DMS 273 (cell line): ENCODE results near the gene SEMA3C.
A peak's percentile ranks its signal among the peaks of the same experiment; 100 is the strongest.

ENCODE experiments used
- DNase-seq: peaks from one replicate; lab custom pipeline; 2025; ENCODE audit not compliant: unreplicated experiment; lab: John Stamatoyannopoulos, UW

SEMA3C gene

DNA sequence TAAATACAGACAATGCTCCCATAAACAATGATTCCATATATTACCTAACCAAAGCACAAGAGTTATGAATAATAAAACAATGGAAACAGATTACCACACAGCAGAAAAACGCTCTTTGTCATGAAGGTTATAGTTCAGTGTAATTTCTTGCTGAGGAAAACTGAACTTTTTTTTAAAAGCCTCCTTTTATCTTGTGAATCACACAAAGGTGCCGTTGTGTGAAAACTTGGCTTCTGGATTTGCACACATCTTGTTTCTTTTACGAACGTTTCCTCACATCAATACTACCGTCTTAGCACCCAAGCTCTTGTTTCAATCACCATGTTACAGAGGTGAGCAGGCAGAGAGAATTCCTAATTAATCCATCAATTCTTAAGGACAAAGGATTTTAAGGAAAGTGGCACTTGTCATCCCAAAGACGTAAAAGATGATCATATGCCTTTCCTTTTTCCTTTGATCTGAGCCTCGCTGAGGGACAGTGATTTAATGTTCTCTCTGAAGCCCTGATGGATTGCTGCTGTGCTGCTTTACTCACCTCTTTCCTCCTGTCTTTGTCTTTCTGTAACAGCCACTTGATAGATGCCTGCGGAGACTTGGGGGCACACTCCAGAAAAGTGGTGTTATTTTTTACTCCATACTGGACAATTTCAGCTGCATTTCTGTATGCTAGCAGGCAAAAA is 170.3 kb downstream of the SEMA3C start:
- DNase-seq: no peak

DNA sequence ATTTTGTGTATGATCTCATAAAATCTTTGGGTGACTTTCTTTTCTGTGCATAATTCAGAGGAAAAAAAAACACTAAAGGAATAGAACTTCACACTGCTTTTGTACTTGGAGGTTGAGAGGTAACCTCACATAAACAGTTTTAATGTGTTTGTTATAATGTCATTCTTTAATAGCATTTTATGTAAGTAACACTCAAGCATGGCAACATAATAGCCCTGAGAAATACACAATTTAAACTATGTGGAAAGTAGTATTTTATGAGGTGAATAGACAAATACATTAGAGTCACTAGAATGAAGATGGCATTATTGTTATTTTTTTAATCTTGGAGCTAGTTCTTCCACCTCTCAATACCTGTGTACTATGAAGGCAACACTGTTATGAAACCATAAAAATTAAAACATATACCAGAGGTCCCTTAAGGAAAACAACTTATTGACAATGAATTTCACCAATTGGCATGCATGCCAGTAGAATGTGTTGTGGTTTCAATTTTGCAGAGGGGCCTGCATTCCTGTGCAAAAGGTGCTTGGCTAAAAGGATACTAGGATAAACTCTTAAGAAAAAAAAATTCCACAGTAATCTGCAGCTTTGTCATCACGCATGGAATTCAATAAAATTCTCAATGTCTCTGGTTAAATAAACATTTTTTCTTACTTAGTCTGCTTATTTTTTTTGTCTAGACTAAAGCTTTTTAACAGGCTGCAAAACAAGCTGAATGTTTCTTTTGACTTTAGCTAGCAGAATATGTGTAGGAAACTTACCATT is 177.9 kb downstream of the SEMA3C start:
- no peak for DNase-seq

DNA sequence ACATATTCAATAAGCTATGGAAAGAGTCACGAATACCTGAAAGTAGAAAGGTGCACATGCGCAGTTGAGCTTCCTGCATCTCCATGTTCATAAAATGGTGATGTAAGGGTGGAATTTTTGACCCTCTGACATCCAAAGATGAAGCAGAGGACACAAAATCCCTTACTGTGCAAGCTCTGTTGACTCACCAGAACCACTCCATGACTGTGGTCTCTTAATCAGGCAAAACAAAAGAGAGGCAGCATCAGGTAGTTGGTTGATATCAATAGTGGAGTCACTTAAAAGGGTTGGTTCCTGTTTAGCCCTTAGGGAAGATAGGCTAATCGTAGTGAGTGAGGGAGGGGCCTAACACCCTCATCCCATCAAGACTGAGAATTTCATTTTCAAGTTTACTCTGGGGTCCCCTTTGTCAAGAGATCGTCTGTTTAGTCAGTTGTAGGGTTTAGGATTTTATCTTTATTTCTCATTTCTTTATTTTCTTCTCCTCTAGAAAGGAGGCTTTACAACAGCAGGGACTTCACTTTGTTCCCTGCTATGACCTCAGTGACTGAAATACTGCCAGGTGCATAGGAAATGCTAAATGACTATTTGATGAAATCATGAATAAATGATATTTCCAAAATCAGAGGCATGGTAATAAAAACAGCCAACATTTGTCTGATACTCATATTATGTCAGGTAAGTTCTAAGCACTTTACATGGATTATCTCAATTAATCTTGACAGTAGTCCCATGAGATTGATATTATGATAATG is 182.3 kb downstream of the SEMA3C start:
- no peak for DNase-seq

DNA sequence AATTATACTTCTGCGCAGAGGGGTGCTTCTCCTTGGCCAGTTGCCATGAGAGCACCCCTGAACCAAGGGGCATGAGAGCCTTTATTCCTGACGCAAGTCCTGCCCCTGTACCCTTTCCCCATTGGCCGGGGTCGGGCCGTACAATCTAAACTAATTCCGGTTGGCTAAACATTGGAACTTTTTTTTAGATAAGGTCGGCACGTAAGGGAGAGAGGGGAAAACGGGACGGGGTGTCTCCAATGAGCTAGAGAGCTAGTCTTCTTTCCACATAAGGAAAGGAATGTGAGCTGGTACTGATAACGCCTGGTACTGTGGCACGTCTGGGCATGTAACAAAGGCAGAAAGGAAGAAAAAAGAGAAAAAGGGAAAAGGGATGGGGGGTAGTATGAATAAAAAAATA is 183.5 kb downstream of the SEMA3C start:
- DNase-seq: no peak

DNA sequence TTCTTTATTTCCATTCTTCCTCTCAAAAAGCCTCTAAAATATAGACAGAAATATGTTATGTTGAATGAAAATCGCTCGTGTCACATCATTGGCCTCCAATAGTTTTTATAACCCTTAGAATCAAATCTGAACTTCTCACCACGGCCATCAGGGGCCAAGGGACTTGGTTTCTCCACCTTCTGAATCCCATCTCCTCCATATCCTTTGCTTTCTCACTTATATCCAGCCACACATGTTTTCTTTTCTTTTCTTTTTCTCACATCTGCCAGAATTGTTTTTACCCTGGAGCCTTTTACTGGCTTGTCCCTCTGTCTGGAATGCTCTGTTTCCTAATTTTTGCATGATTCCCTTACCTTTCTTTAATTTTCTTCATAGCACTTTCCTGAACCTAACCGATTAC is 184.8 kb downstream of the SEMA3C start:
- no peak for DNase-seq

DNA sequence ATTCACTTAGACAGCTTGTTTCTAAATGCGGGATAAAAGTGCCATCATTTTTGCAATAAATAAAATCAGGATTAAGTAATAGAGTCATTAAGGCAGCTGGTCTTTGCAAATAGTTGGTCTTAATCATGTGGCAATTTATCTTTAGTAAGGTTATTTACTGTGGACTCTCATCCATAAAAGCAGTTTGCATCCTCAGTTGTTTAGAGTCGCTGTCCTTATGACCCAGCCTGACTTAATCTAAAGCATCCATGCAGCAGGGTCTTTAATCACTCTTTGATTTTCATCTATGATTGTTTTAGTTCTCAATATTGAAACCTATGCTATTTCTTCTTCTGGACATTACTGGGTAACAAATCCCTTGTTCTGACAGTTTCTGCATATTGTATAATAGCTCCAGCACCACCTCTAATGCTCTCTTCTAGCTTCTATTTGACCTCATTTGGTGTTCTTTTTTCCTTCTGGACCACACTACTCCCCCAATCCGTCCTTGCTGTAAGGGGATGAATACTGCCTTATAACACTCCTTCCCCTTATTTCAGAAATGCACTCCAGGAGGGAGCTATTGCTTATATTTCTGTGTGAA is 185.4 kb downstream of the SEMA3C start:
- DNase-seq: no peak

DNA sequence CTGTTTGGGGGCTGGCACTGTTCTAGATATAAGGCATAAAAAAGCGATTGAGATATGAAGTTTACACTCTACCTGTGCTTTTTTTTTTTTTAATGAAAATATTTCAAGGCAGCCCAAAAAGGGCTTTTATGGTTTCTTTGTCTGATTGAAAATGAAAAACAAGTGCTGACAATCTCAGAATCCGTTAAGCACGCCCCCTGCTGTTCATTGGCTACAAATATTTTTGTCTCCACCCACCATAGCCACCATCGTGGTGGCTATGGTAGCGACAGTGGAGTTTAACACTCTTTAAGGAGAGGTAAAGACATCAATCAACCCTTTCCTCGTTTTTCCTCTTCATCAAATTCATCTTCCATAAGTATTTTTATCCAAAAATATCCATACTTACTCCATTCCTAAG is 186.2 kb downstream of the SEMA3C start:
- peak; percentile 37 for DNase-seq

DNA sequence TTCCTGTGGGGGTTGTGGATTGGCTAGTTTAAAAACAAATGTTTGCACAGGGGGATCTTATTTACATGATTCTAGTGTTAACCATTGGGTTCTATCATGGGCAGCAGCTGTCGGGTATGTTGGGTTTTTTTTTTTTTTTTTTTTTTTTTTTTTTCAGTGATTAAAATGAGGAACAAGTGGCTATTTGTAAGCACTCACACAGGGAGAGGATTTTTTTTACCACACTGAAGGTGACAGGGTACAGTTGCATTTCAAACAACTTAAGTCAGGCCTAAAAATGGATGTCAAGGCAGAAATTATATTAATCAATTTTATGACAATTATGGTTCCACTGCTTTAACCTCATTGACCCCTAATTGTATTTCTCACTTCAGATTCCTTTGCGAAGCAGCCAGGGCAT is 187.6 kb downstream of the SEMA3C start:
- DNase-seq: no peak

DNA sequence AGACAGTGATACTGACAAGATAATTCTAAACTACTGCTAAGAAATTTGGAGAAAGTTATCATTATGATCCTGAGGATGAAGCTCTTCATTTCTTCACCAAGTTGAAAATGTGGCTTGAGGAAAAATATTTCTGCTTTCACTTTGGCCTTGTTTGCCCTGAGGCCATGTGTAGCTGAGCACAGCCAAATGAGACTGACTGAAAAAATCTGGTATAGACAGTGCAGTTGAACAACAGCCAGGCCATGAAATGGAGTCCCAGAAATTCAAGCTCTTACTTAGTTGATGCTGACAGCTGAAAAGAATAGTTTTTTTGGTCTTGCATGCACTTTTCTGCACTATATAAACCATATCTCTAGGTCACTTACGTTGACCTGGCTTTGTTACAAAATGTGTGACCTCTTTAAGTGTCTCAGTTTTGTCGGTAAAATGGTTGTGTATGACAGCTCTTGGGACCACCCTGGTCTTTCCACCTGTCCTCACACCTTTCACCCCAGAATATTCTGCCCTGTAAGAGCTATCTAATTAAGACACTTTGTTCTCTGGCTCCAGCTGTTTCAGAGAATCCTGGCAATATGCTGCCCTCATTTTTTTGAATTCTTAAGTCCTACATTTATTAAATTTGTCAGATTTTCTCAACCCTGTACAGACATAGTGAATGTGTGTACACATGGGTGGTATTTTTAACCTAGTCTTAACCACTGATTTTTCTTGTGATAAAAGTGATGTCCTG is 189.1 kb downstream of the SEMA3C start:
- no peak for DNase-seq

DNA sequence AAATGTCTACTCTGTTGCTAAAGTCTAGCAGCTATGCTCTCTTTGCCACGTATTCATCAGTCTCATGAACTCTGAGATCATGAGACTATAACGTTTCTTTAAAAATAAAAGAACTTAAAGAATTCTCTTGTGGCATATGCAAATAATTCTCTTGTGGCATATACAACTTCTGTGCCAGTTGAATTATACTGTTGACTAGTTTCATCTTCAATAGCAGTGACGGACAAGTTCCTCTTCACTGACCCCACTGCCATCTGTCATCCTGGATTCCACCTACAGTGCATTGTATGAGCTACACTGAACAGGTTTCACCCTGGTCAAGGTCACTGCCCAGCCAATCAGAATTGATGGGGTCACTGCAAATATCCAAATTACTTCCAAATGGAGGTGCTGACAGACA is 192.2 kb downstream of the SEMA3C start:
- no peak for DNase-seq

DNA sequence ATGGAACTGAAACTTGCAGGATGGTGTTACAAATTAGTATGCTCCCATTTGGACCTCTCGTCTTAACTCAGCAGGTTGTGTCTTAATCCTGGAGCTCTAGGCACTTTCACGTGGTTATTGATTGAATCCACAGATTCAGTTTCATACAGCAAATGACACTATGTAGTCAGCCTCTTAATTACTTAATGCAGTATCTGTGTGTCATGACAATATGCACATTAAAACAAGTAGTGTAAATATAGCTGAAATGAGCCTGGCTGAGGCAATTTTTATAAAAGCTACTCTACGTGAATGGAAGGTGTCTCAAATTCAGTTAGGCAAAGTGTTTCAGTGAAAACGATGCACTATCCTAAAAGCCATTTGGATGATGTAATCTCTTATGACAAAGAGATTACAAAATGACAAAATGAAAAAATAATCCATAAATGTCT is 193.7 kb downstream of the SEMA3C start:
- DNase-seq: no peak

DNA sequence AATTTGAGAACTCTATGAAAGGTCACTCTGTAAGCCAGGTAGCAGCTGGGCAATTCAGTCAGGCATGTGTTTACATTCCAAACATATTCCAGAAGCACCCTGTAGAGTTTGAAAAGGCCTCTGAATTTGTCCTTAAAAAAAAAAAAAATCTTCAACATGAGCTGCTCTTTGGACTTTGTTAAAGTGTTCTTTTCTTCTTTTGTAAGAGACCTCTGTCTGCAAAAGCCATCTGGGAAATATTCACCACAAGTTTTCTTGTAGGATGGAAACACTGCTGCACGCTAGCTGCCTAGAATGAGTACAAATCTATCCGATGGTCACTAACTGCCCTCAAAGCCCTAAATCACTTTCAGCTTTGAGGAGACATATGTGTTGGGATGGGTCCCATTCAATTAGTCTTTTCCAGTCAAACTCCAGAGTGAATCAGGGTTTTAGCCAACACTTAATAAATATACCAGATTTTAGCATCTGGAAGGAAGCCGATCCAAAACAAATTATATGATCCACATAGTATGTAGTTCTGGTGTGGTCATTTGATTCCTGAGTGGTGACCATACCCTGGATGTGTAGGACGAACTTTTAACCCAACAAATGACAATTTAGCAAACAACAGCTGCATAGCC is 194.5 kb downstream of the SEMA3C start:
- DNase-seq: no peak

DNA sequence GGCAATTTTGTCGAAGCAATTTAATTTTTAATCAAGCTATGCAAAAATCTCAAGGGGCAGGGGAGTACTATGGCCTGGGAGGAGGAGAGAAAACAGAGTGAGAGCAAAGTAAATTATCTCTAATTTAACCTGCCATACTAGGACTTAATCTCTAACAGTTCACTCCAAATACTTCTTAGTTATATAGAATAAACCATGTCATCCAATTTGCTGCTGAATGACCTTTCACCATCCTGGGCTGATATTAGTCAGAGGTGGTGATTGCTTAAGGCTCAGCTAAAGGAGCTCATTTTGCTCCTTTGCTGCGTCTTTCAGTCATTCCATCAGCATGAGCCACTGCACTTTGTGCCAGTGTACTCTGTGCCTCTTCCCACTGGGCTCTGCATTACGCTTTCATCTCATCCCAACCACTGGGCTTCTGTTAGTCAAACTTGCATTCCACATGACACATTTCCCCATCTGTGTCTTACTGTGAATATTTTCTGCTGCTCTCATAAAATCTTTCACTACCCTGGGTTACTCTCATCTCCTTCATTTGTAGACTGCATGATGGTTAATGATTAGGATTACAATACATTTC is 196.1 kb downstream of the SEMA3C start:
- no peak for DNase-seq

DNA sequence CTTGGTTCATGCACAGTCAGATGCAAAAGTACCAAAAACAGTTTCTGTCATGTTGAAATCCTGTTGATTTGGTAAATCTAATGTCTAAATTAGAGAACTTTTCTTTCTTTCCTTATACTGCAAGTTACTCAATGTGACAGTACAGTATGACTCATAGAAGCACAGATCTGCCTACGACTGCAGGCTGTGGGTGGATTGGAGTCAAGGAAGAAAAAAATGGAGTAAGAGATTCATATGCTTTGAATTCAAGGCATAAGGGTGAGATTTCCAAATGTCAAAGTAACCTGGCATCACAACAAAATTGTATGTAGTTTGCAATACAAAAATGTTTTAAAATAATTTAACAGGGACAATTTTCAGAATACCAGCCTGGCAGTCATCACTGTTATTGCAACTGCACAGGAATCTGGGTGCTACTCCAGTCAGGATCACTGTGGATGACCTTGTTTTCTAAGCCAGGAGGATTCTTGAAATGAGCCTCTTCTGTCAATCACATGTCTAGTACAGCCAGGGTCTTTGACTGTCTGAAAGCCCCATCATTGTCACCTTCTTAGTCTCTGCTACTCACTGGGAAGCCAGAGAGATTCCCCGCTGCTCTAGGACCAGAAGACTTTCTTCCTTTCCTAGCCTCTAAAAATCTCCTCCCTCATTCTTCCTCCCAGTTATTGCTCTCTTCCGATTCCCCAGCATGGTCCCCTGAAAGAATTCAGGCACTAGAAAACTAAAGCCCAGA is 196.8 kb downstream of the SEMA3C start:
- DNase-seq: no peak

DNA sequence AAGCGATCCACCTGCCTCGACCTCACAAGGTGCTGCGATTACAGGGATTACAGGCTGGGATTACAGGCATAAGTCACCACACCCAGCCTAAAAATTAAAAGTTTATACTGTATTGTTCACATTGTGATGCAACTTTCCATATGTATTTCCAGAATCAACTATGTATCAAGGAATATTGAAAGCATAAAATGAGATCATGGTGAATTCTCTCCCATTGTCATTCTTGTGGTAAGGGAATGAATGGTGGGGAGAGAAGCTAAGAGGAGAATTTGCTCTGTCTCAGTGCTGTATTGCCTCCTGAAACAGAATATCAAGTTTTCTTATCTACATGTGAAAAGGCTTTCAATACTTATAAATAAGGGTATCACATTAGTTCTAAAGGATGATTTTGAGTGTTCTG is 198.7 kb downstream of the SEMA3C start:
- no peak for DNase-seq

DNA sequence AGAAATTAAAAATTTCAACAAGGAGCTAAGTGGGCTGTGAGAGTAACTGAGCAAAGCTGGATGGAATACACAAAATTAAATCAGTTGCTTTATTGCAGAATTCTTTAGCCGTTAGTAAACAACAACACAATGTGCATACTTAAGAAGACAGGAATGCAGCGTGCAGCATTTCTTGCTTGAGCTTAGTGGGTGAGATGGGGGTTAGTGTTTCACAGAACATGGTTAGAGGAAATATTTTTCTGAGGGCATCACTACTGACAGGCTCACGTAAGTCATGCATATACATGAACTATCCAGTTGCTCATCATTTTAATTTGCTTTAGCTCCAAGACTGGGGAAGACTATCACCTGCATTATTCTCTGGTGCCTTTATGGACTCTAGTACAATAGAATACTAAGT is 199.6 kb downstream of the SEMA3C start:
- DNase-seq: no peak

DNA sequence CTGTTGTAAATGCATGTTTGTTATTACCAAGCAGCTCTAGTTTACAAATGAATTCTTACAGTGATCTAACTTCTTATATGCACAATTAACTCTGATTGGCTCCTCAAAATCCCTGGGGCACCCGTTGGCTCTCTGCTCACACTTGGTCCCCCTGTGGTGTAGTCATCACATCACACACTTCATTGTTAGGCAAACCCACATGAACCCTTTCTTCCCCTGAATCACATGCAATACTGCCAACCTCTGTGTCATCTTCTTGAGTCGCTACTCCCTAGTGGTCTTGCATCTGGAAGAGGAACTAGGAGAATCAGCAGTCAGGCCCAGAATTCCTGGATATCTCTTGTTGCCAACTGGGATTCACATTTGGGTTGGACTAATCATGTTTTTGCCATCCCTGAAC is 207.3 kb downstream of the SEMA3C start:
- DNase-seq: no peak

DNA sequence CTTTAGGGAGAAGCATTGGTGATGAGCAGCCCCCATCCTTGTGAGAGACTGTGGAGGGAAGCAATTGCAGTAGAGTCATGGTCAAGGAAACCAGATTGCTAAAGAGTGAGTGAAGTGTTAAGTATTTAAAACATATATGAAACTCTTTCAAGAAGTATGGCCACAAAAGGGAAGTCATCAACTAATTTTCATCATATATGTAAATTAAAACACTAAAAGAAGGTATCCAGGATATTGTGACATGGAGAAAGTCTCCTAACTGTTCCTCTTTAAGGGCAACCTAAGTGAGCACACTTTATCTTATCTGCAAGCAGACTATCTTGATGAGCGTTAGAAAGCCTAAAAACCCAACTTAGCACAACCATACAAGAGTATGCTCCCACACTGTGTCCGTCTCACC is 210.7 kb downstream of the SEMA3C start:
- DNase-seq: no peak

DNA sequence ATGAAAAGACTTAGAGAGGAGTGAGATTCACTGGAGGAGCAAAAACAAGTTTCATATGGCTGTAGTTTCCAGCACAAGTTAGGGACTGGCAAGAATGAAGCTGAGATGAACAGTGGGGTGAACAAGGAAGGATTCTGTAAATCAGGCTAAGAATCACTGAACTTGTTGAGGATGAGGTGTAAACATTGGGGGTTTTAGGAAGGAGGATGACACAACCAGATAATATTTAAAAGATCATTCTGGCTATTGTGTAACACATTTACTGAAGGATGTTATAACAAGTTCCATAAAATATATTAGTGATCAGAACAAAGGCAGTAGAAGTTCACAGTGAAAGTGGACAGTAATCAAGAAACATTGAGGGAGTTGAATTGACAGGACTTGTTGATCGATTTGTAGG is 211.5 kb downstream of the SEMA3C start:
- DNase-seq: no peak
